ENCODE data around the gene ROBO2.

The ROBO2 gene

DNA sequence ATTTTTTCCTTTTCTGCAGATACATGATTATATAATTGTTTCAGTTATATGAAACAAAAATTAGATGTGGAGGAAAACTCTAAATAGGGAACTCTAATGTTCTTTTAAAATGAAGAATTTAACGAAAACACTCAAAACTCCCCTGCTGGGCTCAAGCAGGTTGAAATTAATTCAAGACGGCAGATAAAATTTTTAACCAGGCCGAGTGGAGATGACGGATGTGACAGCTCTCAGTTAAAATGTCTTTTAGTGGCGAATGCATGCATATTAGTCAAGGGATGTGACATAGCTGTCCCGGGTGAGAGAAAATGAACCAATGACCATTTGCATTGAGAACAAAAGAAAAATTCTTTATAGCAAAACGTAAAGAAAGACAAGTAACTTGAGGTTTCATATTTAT is 110.1 kb downstream of the ROBO2 start:
- H3K36me3 ChIP-seq (ENCODE audit: control insufficient read depth in 1 of 2, insufficient read depth in 2 of 2, low read length in 2 of 2): no peaks in the 10 kb centered on the region
- no CpG with 5 or more reads among the region's 7 CpGs for WGBS (ENCODE audit: extremely low coverage, insufficient coverage, insufficient read length)

DNA sequence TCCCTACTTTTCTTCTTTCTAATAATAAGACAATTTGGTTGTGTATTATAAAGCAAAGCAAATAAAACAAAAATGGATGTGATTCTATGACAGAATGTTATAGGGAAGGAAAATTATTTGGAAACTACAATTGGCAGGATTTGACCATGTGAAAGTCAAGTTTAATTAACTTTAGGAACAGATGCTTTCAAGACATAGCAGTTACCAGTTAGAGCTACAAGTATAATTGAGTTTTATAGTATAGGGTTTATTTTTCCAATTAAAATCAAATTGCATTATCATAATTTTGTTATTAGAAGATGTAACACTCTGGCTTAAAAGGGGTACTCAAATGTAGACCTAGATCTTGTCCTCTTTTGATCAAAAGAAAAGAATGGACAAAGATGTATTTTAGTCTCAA is 110.9 kb downstream of the ROBO2 start:
- Histone ChIP-seq H3K79me1 (ENCODE audit: low read length) (no peaks in the 10 kb centered on the region), H3K4me3 (ENCODE audit: low read depth, low read length) (no peak overlapping the region), H3K9ac (ENCODE audit: low read length) (no peak overlapping the region), H3K18ac (ENCODE audit: low read length) (no peak overlapping the region), H4K12ac (ENCODE audit: low read depth, low read length) (no peak overlapping the region), H2AK5ac (ENCODE audit: low read length) (no peak overlapping the region), H3K14ac (ENCODE audit: low read length) (no peak overlapping the region), H3K36me3 (ENCODE audit: control insufficient read depth in 1 of 2, insufficient read depth in 2 of 2, low read length in 2 of 2) (no peaks in the 10 kb centered on the region), H2BK12ac (ENCODE audit: low read length) (no peak overlapping the region), H3K4me1 (ENCODE audit: control insufficient read depth in 1 of 2, insufficient read depth in 2 of 2, low read length in 2 of 2) (no peaks in the 10 kb centered on the region), H3K79me2 (ENCODE audit: control insufficient read depth, insufficient read depth, low read length, poor library complexity) (no peaks in the 10 kb centered on the region), H4K8ac (ENCODE audit: low read depth, low read length) (no peak overlapping the region), H4K91ac (ENCODE audit: low read depth, low read length) (no peak overlapping the region), H3K4me2 (ENCODE audit: low read length) (no peak overlapping the region), H2BK5ac (ENCODE audit: low read depth, low read length, poor library complexity) (no peak overlapping the region), H2BK120ac (ENCODE audit: insufficient read depth, low read length, poor library complexity) (no peak overlapping the region), H3K23ac (ENCODE audit: low read length) (no peak overlapping the region), H3K4ac (ENCODE audit: low read depth, low read length) (no peak overlapping the region), H3K27ac (ENCODE audit: low read depth, low read length) (no peak overlapping the region), H3K27me3 (ENCODE audit: insufficient read depth, low read length) (no peaks in the 10 kb centered on the region), H2AFZ (ENCODE audit: insufficient read depth, low read length, poor library complexity) (no peak overlapping the region), H3K9me3 (ENCODE audit: insufficient read depth, low read depth, low read length) (no peaks in the 10 kb centered on the region)
- no peak for DNase-seq

More for the DNA sequence above, 110.1 kb downstream of the ROBO2 start:
- no peak overlapping the region for H3K14ac ChIP-seq (ENCODE audit: low read length)
- no peak overlapping the region for H2BK120ac ChIP-seq (ENCODE audit: insufficient read depth, low read length, poor library complexity)
- no peak overlapping the region for H2AK5ac ChIP-seq (ENCODE audit: low read length)
- DNase-seq: no peak
- H3K18ac ChIP-seq (ENCODE audit: low read length): no peak overlapping the region
- no peaks in the 10 kb centered on the region for H3K9me3 ChIP-seq (ENCODE audit: insufficient read depth, low read depth, low read length)
- H3K9ac ChIP-seq (ENCODE audit: low read length): no peak overlapping the region
- H2BK12ac ChIP-seq (ENCODE audit: low read length): no peak overlapping the region
- H3K27ac ChIP-seq (ENCODE audit: low read depth, low read length): no peak overlapping the region
- H3K23ac ChIP-seq (ENCODE audit: low read length): no peak overlapping the region
- no peak overlapping the region for H3K4ac ChIP-seq (ENCODE audit: low read depth, low read length)
- no peak overlapping the region for H2BK5ac ChIP-seq (ENCODE audit: low read depth, low read length, poor library complexity)
- H3K4me3 ChIP-seq (ENCODE audit: low read depth, low read length): no peak overlapping the region
- H3K79me2 ChIP-seq (ENCODE audit: control insufficient read depth, insufficient read depth, low read length, poor library complexity): no peaks in the 10 kb centered on the region
- H3K4me2 ChIP-seq (ENCODE audit: low read length): no peak overlapping the region
- H4K91ac ChIP-seq (ENCODE audit: low read depth, low read length): no peak overlapping the region
- H3K79me1 ChIP-seq (ENCODE audit: low read length): no peaks in the 10 kb centered on the region
- no peak overlapping the region for H2AFZ ChIP-seq (ENCODE audit: insufficient read depth, low read length, poor library complexity)
- H4K8ac ChIP-seq (ENCODE audit: low read depth, low read length): no peak overlapping the region
- no peak overlapping the region for H4K12ac ChIP-seq (ENCODE audit: low read depth, low read length)
- no peaks in the 10 kb centered on the region for H3K4me1 ChIP-seq (ENCODE audit: control insufficient read depth in 1 of 2, insufficient read depth in 2 of 2, low read length in 2 of 2)
- H3K27me3 ChIP-seq (ENCODE audit: insufficient read depth, low read length): no peaks in the 10 kb centered on the region

DNA sequence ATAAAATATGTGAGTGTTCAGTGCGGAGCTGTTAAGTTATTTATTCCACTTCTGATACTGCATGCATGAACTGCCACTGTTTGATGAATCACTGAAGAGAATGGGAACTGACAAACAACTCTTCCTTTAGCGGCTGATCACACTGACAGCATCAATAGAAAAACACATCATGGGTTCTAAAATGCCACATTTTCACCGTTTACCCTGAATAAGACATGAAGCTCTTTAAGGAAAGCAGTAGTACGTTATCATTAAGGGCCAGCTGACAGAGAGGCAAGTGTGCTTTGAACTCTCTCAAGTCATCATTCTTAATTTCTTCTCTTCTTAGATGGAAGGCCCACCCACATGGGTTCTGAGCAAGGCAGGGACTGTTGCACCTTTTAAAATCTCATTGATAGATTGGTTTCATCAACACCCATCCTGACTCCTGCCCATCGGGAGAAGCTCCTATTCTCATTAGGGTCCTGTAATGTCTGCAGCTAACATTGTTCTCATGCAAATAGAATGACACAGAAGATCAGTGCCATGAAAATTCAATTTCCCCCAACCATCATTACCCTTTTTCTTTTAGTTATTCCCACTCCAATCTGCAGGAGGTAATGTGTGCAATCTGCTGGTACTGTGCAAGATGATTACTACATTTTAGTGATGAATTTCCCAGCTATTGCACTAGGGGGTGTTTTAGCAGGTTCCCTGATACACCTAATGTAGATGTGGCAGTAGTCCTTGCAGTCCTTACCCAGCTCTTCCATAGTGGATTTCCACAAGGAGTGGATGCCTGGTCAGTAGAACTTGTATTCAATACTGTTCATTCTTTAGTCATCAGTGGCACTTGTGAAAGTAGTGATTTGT is 119.1 kb downstream of the ROBO2 start:
- Histone ChIP-seq H4K91ac (ENCODE audit: low read depth, low read length) (no peak overlapping the region), H3K79me2 (ENCODE audit: control insufficient read depth, insufficient read depth, low read length, poor library complexity) (no peaks in the 10 kb centered on the region), H3K27ac (ENCODE audit: low read depth, low read length) (no peak overlapping the region), H2AFZ (ENCODE audit: insufficient read depth, low read length, poor library complexity) (no peak overlapping the region), H3K36me3 (ENCODE audit: control insufficient read depth in 1 of 2, insufficient read depth in 2 of 2, low read length in 2 of 2) (no peaks in the 10 kb centered on the region), H3K9ac (ENCODE audit: low read length) (no peak overlapping the region), H2BK12ac (ENCODE audit: low read length) (no peak overlapping the region), H3K4me1 (ENCODE audit: control insufficient read depth in 1 of 2, insufficient read depth in 2 of 2, low read length in 2 of 2) (no peaks in the 10 kb centered on the region), H2AK5ac (ENCODE audit: low read length) (no peak overlapping the region), H4K8ac (ENCODE audit: low read depth, low read length) (no peak overlapping the region), H4K12ac (ENCODE audit: low read depth, low read length) (no peak overlapping the region), H3K4me3 (ENCODE audit: low read depth, low read length) (no peak overlapping the region), H3K79me1 (ENCODE audit: low read length) (no peaks in the 10 kb centered on the region), H2BK5ac (ENCODE audit: low read depth, low read length, poor library complexity) (no peak overlapping the region), H3K4me2 (ENCODE audit: low read length) (no peak overlapping the region), H3K18ac (ENCODE audit: low read length) (no peak overlapping the region), H2BK120ac (ENCODE audit: insufficient read depth, low read length, poor library complexity) (no peak overlapping the region), H3K23ac (ENCODE audit: low read length) (no peak overlapping the region), H3K4ac (ENCODE audit: low read depth, low read length) (no peak overlapping the region), H3K9me3 (ENCODE audit: insufficient read depth, low read depth, low read length) (no peaks in the 10 kb centered on the region), H3K14ac (ENCODE audit: low read length) (no peak overlapping the region), H3K27me3 (ENCODE audit: insufficient read depth, low read length) (no peaks in the 10 kb centered on the region)
- WGBS (ENCODE audit: extremely low coverage, insufficient coverage, insufficient read length): no CpG with 5 or more reads among the region's 5 CpGs
- no peak for DNase-seq

DNA sequence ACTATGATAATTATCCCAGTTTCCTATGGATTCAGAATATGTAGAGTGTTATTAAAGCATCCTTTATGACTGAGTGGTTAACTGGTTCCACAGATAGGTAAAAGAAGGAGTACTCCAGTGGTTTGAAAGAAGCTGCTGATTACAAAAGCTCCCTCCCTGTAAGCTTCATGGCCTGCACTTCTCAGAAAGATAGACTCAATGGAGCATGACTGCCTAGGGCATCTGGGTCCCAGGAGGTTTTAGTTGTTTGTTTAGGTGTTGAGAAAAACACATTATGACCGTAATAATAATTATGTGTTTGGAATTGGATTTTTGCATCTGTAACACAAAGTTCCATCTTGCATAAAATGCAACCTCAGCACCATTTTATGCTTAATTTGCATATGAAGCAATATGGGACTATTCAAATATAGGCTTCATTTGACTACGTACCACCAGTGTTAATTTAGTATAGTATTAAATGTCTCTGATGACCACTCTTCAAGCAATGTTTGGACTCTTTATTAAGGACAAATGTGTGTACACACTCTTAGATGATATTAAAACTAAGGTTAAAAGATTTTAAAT is 121.1 kb downstream of the ROBO2 start:
- no peak overlapping the region for H3K14ac ChIP-seq (ENCODE audit: low read length)
- H3K9me3 ChIP-seq (ENCODE audit: insufficient read depth, low read depth, low read length): no peaks in the 10 kb centered on the region
- H3K18ac ChIP-seq (ENCODE audit: low read length): no peak overlapping the region
- H3K4me2 ChIP-seq (ENCODE audit: low read length): no peak overlapping the region
- no peak overlapping the region for H2AFZ ChIP-seq (ENCODE audit: insufficient read depth, low read length, poor library complexity)
- DNase-seq: no peak
- H2BK5ac ChIP-seq (ENCODE audit: low read depth, low read length, poor library complexity): no peak overlapping the region
- H3K27me3 ChIP-seq (ENCODE audit: insufficient read depth, low read length): no peaks in the 10 kb centered on the region
- no peaks in the 10 kb centered on the region for H3K4me1 ChIP-seq (ENCODE audit: control insufficient read depth in 1 of 2, insufficient read depth in 2 of 2, low read length in 2 of 2)
- H2AK5ac ChIP-seq (ENCODE audit: low read length): no peak overlapping the region
- no peak overlapping the region for H3K4ac ChIP-seq (ENCODE audit: low read depth, low read length)
- no peaks in the 10 kb centered on the region for H3K79me1 ChIP-seq (ENCODE audit: low read length)
- no peak overlapping the region for H3K4me3 ChIP-seq (ENCODE audit: low read depth, low read length)
- no peak overlapping the region for H3K23ac ChIP-seq (ENCODE audit: low read length)
- no peak overlapping the region for H4K91ac ChIP-seq (ENCODE audit: low read depth, low read length)
- WGBS (ENCODE audit: extremely low coverage, insufficient coverage, insufficient read length): no CpG with 5 or more reads among the region's 2 CpGs
- no peak overlapping the region for H4K8ac ChIP-seq (ENCODE audit: low read depth, low read length)
- no peak overlapping the region for H3K27ac ChIP-seq (ENCODE audit: low read depth, low read length)
- H4K12ac ChIP-seq (ENCODE audit: low read depth, low read length): no peak overlapping the region
- no peak overlapping the region for H2BK12ac ChIP-seq (ENCODE audit: low read length)
- H3K79me2 ChIP-seq (ENCODE audit: control insufficient read depth, insufficient read depth, low read length, poor library complexity): no peaks in the 10 kb centered on the region
- no peaks in the 10 kb centered on the region for H3K36me3 ChIP-seq (ENCODE audit: control insufficient read depth in 1 of 2, insufficient read depth in 2 of 2, low read length in 2 of 2)
- H2BK120ac ChIP-seq (ENCODE audit: insufficient read depth, low read length, poor library complexity): no peak overlapping the region
- no peak overlapping the region for H3K9ac ChIP-seq (ENCODE audit: low read length)

Data from trophoblast cell (in vitro differentiated cells and primary cell).